Epithelial cell of proximal tubule (primary cell): ENCODE measurements around the gene BTAF1. TPM values are rescaled to one million over a fixed set of nuclear protein-coding genes. Genes with fewer than 3 reads are reported as not detected.
A peak's percentile ranks its signal among the peaks of the same experiment; 100 is the strongest.

ENCODE experiments used
- DNase-seq: peaks from one replicate; pipeline ENCODE4 v3.0.0-alpha.2; 2011; ENCODE audit warnings: low read depth
- H3K4me3 ChIP-seq: 2 replicates; pipeline ENCODE4 v1.5.1; 2011; ENCODE audit warnings: low read depth, mild to moderate bottlenecking, low read length
- total RNA-seq: library from RNA; depleted of rRNA; stranded (reverse); fragments of >200 nt; gene quantifications from 2 replicates; pipeline ENCODE4 v1.2.3, GENCODE V29; 2015
- TF ChIP-seq, protein P1 (sequence below): conservative IDR thresholded peaks from 2 replicates; pipeline ENCODE4 v1.5.1; 2012; ENCODE audit warnings: low read depth, mild to moderate bottlenecking, low read length

The BTAF1 gene
- total RNA-seq, 1 donor from 2014 or later: 35.2 TPM

DNA sequence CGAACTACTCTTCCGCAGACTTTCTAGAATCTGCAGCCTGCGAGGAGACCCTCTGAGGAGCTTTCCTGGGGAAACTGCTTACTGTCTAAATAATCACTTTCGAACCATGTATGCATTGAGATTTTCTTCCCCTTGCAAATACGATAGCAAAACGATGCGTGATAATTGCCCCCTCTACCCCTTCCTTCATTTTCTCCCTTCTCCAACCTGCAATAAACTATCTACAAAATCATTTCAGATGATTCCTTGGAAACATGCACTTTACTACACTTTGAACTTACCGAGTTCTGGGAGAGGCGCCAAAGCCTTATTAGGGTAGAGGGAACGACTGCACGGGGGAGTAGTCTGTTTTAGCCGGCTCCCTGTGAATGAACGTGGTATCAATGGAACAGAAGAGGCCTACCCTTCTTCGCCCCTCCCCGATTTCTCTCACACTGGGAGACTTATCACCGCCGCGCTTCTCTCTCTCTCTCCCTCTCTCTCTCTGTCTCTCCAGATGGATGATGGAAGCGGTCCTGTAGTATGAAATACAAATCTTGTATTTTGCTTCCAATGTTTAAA is 14.4 kb upstream of the BTAF1 start, which contains the start of gene FGFBP3:
TSS of gene FGFBP3 (minus strand) at position 370 of the 561 bp plus-strand sequence. CDS start 517 bp downstream, outside the sequence.
- peak within 1 kb of the TSS; percentile 76 for H3K4me3 ChIP-seq
- DNase-seq: no peak
- TF ChIP-seq, protein P1, sequence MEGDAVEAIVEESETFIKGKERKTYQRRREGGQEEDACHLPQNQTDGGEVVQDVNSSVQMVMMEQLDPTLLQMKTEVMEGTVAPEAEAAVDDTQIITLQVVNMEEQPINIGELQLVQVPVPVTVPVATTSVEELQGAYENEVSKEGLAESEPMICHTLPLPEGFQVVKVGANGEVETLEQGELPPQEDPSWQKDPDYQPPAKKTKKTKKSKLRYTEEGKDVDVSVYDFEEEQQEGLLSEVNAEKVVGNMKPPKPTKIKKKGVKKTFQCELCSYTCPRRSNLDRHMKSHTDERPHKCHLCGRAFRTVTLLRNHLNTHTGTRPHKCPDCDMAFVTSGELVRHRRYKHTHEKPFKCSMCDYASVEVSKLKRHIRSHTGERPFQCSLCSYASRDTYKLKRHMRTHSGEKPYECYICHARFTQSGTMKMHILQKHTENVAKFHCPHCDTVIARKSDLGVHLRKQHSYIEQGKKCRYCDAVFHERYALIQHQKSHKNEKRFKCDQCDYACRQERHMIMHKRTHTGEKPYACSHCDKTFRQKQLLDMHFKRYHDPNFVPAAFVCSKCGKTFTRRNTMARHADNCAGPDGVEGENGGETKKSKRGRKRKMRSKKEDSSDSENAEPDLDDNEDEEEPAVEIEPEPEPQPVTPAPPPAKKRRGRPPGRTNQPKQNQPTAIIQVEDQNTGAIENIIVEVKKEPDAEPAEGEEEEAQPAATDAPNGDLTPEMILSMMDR: no peak

GRCh38 chr10:91910467-91910866 is 13.1 kb upstream of the BTAF1 start:
- no peak overlapping the region for H3K4me3 ChIP-seq
- TF ChIP-seq, protein P1: no peak
- DNase-seq: no peak

DNA sequence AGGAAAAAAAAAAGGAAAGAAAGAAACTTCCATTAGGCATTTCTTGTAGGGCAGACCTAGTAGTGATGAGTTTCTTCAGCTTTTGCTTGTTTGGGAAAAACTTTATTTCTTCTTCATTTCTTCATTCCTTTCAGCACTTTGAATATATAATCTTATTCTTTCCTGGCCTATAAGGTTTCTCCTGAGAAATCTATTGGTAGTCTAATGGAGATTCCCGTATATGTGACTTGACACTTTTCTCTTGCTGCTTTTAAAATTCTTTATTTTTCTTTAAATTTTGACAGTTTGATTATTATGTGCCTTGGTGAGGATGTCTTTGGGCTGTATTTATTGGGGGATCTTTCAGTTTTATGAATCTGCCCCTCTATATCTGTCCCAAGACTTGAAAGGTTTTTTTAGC is 3.9 kb upstream of the BTAF1 start:
- H3K4me3 ChIP-seq: no peak overlapping the region
- TF ChIP-seq, protein P1: no peak
- no peak for DNase-seq

GRCh38 chr10:91924212-91925021 is 847 bp downstream of the BTAF1 start:
- TF ChIP-seq, protein P1: no peak
- H3K4me3 ChIP-seq: peak overlapping the region; percentile 82
- no peak for DNase-seq

DNA sequence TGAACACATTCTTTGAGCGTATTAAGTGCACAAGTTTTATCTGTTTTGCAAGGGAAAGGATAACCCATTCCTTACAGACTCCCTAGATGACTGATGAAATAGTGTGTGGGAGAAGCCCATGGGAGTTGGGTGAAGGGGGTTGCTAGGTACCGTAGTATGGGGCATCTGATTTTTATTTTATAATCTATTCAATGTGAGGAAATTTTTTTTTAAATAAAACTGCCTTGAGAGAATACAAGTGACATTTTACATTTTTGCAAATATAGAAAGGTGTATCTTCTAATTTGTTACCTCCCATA is 1.4 kb downstream of the BTAF1 start:
- TF ChIP-seq, protein P1: no peak
- peak overlapping the region; percentile 82 for H3K4me3 ChIP-seq
- DNase-seq: no peak

- H3K4me3 ChIP-seq: no peak overlapping the region
- no peak for DNase-seq
- TF ChIP-seq, protein P1: no peak
Measured at GRCh38 chr10:91930939-91931338, 7.4 kb downstream of the BTAF1 start.
